ENCODE data around the gene RNF41.

Gene RNF41

DNA sequence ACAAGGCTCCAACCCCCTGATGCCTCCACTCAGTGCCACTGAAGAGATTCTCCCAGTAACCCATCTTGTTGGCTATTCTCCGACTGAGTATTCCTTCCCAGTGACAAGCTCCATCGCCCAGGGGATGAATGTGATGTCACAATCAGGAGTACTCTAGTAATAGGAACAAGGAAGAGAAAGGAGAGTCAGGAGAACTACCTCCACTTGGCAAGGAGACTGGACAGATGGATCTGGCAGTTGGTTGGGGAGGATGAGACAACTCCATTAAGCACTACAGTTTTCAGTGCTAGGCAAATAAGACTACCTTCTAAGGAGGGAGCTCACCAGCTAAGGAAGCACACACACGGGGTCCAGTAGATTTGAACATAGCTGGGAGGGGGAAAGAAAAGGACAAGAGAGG is 5.3 kb downstream of the RNF41 start:
- TF ChIP-seq, protein P1, sequence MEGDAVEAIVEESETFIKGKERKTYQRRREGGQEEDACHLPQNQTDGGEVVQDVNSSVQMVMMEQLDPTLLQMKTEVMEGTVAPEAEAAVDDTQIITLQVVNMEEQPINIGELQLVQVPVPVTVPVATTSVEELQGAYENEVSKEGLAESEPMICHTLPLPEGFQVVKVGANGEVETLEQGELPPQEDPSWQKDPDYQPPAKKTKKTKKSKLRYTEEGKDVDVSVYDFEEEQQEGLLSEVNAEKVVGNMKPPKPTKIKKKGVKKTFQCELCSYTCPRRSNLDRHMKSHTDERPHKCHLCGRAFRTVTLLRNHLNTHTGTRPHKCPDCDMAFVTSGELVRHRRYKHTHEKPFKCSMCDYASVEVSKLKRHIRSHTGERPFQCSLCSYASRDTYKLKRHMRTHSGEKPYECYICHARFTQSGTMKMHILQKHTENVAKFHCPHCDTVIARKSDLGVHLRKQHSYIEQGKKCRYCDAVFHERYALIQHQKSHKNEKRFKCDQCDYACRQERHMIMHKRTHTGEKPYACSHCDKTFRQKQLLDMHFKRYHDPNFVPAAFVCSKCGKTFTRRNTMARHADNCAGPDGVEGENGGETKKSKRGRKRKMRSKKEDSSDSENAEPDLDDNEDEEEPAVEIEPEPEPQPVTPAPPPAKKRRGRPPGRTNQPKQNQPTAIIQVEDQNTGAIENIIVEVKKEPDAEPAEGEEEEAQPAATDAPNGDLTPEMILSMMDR (IDR thresholded peaks at IDR 0.05; ENCODE audit: low read depth, low read length, missing control alignments) = no peak
- H3K4me3 ChIP-seq (ENCODE audit: low read depth, low read length) = no peak overlapping the region
- DNase-seq (ENCODE audit: low read depth) = no peak

DNA sequence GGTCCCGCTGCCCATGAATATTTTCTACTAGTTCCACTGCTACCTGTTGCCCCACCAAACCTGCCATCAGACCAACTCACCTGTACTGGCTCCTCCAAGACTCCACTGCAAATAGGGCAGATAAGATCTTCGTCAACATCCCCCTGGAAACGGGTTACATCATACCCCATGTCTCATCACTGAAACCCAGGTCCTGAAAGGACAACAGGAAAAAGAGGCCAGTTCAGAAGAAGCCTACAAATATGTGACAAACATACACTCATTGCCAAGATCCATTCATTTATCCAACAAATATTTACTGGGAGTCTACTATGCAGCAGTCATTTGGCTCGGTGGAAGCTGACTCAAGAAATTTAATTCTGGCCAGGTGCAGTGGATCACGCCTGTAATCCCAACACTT is 7.8 kb downstream of the RNF41 start:
- H3K4me3 ChIP-seq (ENCODE audit: low read depth, low read length) = no peak overlapping the region
- TF ChIP-seq, protein P1 (IDR thresholded peaks at IDR 0.05; ENCODE audit: low read depth, low read length, missing control alignments) = no peak
- no peak for DNase-seq (ENCODE audit: low read depth)

DNA sequence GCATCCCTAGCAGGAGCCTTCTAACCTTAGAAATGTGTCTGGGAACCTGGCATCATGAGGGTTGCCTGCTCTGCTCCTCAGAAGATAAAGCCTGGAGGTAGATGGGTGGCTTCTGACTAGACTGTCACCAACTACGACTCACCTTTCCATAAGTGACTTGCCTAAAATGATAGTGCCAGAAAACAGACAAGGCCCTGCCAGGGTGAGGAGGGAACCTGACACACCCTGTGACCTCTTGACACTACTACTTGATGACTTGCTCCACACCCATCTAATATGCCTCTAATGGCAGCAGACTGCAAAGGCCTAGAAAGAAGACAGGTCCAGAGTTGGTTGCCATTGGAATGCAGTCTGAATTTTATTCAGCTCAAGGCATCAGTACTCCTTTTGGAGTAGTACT is 9.4 kb downstream of the RNF41 start:
- no peak for DNase-seq (ENCODE audit: low read depth)
- TF ChIP-seq, protein P1 (IDR thresholded peaks at IDR 0.05; ENCODE audit: low read depth, low read length, missing control alignments) = no peak
- H3K4me3 ChIP-seq (ENCODE audit: low read depth, low read length) = no peak overlapping the region

DNA sequence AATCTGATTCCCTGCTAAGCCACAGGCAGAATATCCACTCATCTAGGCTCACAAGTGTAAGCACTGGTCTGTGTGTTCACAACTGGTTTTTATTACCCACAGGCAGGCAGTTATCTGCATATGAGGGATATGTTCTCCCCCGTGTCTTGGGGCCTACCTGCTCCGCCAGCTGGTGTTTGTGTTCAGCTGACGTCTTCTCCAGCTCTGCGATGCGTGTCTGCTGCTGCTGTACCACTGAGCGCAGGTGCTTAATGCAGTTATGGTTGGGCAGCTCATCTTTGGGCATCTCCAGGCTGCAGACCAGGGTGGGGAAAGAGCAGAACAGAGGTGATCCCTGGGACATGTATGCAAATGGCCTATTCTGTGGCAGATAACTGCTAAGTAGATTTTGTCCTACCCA is 13.7 kb downstream of the RNF41 start:
- no peak for DNase-seq (ENCODE audit: low read depth)
- H3K4me3 ChIP-seq (ENCODE audit: low read depth, low read length) = no peak overlapping the region
- TF ChIP-seq, protein P1 (IDR thresholded peaks at IDR 0.05; ENCODE audit: low read depth, low read length, missing control alignments) = no peak

DNA sequence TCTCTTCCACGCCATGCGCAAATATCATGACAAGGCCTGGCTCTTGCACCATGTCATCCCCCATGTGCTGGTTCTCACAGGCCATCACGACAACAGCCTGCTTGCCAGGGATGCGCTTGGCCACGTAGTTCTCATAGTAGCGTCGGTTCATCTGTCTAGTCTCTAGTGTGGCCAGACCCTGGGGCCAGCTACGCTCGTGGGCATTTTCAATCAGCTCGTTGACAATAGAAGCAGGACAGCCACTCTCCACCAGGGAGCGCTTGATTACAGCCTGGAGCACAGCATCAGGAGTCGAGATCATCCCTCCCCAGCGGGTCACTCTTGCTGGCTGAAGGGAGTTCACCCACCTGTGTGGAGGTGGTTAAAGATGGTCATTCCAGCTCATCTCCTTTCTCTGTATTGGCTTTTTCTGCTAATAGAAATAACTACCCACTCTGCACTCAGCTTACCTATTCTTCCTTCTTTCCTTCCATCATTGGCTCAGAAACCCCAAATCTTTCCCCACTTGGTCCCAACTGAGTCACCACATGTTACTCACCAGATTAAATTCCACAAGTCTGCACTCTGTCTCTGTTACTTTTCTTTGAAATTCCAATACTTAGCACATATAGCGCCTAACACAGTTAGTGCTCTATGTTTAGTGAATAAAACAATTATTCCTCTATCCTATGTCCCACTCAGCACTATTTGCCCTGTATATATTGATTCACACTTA is 15.1 kb downstream of the RNF41 start:
- no peak for DNase-seq (ENCODE audit: low read depth)
- TF ChIP-seq, protein P1 (IDR thresholded peaks at IDR 0.05; ENCODE audit: low read depth, low read length, missing control alignments) = peak; percentile 63

DNA sequence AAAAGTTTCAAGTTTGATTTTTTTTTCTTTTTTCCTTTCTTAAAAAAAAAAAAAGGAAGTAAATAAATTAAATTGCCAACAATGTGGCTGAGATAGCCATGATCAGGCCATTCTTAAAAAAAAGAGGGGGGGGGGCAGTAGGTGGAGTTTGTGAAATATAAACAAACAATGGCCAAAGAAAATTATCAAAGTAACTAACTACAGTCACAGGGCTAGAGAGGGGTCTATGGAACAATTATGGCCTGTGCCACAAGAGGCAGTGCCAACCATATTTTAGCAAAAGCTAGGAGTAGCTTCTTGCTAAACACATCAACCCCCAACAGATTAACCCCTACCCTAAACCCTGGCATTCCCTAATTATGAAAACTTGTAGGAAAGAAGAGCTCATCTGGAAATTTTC is 16.3 kb downstream of the RNF41 start:
- DNase-seq (ENCODE audit: low read depth) = no peak
- TF ChIP-seq, protein P1 (IDR thresholded peaks at IDR 0.05; ENCODE audit: low read depth, low read length, missing control alignments) = peak; percentile 10
- no peak overlapping the region for H3K4me3 ChIP-seq (ENCODE audit: low read depth, low read length)

More for the DNA sequence above, 15.1 kb downstream of the RNF41 start:
- no peak overlapping the region for H3K4me3 ChIP-seq (ENCODE audit: low read depth, low read length)

DNA sequence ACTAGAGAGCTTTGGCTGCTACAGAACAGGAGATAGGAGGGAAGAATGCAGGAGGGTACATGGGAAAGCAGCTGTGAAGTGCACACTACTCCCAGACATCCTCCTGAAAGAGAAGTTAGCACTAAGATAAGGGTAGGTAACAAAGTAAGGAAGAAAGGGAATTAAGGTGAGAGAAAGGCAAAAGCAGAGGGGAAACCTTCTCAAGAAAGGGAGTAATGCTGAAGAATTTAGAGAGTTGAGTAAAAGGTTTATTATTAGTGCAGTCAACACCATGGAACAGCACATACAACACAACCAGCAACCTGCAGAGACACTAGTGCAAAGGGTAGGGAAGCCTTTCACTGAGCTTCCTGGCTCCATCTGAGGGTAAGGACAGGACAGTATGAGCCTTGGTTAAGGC is 17.4 kb downstream of the RNF41 start:
- DNase-seq (ENCODE audit: low read depth) = no peak
- TF ChIP-seq, protein P1 (IDR thresholded peaks at IDR 0.05; ENCODE audit: low read depth, low read length, missing control alignments) = no peak
- no peak overlapping the region for H3K4me3 ChIP-seq (ENCODE audit: low read depth, low read length)

Data from GM12864 (cell line).